ENCODE results near the gene STON1. TPM values are rescaled to one million over a fixed set of nuclear protein-coding genes. Genes with fewer than 3 reads are reported as not detected.
A peak's percentile ranks its signal among the peaks of the same experiment; 100 is the strongest.

The STON1 gene
- total RNA-seq, 1 donor, result 25.0 TPM

DNA sequence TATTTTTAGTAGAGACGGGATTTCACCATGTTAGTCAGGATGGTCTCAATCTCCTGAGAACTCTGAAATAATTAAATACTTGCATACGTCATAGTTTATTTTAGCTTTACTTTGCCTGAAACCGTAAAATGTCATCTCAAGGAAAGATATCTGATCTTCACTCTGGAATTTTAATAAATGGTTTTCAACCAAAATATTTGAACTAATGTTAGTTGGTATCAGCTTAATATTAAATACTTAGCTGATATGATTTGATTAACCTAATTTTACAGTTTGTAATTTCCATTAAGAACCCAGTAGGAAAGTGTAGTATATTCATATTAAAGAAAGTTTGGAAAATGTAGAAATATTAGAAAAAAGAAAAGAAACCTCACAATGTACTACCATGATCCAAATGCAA lies 41.4 kb upstream of the STON1 start:
- H3K4me3 ChIP-seq (ENCODE audit: low read depth, low read length), result no peak overlapping the region
- TF ChIP-seq, protein P1, sequence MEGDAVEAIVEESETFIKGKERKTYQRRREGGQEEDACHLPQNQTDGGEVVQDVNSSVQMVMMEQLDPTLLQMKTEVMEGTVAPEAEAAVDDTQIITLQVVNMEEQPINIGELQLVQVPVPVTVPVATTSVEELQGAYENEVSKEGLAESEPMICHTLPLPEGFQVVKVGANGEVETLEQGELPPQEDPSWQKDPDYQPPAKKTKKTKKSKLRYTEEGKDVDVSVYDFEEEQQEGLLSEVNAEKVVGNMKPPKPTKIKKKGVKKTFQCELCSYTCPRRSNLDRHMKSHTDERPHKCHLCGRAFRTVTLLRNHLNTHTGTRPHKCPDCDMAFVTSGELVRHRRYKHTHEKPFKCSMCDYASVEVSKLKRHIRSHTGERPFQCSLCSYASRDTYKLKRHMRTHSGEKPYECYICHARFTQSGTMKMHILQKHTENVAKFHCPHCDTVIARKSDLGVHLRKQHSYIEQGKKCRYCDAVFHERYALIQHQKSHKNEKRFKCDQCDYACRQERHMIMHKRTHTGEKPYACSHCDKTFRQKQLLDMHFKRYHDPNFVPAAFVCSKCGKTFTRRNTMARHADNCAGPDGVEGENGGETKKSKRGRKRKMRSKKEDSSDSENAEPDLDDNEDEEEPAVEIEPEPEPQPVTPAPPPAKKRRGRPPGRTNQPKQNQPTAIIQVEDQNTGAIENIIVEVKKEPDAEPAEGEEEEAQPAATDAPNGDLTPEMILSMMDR (IDR thresholded peaks at IDR 0.05; ENCODE audit: insufficient read depth, low read depth, low read length), result no peak

DNA sequence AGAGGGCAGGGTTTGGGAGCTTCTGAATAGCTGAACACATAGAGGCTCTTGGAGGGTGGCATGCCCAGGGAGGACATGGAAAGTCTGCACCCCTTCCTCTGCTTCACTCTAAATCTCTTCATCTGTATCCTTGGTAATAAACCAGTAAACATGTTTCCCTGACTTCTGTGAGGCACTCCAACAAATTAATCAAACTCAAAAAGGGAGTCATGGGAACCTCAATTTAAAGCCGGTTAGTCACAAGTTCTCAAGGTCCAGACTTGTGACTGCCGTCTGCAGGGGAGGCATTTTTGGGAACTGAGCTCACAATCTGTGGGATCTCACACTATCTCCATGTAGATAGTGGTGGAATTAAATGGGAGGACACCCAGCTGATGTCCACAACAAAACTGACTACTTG lies 33.1 kb upstream of the STON1 start:
- H3K4me3 ChIP-seq (ENCODE audit: low read depth, low read length), result no peak overlapping the region
- TF ChIP-seq, protein P1 (IDR thresholded peaks at IDR 0.05; ENCODE audit: insufficient read depth, low read depth, low read length), result no peak
- peak; percentile 93 for DNase-seq (ENCODE audit: low read depth)

More for the DNA sequence above, 41.4 kb upstream of the STON1 start:
- DNase-seq (ENCODE audit: low read depth), result no peak

DNA sequence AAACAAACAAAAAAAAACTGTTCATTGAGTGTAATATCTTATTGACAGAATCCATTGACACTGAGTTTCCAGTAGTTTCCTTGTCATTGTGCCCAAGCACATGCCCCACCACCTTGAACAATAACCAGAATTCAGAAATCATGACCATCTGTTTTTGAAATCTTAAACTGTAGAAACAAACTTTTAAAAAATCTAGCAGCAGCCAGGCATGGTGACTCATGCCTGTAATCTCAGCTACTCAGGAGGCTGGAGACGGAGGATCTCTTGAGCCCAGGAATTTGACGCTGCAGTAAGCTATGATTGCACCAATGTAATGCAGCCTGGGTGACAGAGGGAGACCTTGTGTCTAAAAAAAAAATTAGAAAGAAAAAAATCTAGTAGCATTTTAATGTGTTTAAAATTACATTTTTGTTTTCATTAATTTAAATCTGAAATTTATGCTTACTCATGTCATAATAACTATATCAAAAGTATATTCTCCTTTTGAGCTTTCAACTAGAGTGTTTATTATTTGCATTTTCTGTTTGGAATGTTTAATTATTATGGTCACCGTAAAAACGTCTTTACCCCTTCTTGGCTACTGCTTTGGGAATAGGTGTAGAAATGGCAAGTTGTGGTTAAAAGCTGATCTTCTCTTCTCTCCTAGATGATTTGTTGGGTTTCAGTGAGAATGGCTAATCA lies 25.2 kb upstream of the STON1 start:
- DNase-seq (ENCODE audit: low read depth), result peak; percentile 81
- TF ChIP-seq, protein P1 (IDR thresholded peaks at IDR 0.05; ENCODE audit: insufficient read depth, low read depth, low read length), result no peak
- no peak overlapping the region for H3K4me3 ChIP-seq (ENCODE audit: low read depth, low read length)

DNA sequence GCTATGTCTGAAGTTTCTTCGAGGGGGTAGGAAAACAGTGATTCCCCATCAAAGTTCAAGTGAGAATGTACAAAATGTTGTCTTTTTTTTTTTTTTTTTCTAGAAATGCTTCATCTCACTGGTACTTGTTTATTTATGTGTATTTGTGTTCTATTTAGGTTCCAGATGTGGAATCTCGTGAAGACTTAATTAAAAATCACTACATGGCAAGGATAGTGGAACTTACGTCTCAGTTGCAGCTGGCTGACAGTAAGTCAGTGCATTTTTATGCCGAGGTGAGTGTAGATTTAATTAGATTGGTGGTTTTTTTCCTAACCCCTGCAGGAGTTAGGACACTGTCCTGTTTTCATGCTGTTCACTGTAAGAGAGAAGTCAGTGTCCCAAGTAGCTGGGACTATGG lies 22.8 kb upstream of the STON1 start:
- DNase-seq (ENCODE audit: low read depth), result no peak
- no peak overlapping the region for H3K4me3 ChIP-seq (ENCODE audit: low read depth, low read length)
- TF ChIP-seq, protein P1 (IDR thresholded peaks at IDR 0.05; ENCODE audit: insufficient read depth, low read depth, low read length), result no peak

DNA sequence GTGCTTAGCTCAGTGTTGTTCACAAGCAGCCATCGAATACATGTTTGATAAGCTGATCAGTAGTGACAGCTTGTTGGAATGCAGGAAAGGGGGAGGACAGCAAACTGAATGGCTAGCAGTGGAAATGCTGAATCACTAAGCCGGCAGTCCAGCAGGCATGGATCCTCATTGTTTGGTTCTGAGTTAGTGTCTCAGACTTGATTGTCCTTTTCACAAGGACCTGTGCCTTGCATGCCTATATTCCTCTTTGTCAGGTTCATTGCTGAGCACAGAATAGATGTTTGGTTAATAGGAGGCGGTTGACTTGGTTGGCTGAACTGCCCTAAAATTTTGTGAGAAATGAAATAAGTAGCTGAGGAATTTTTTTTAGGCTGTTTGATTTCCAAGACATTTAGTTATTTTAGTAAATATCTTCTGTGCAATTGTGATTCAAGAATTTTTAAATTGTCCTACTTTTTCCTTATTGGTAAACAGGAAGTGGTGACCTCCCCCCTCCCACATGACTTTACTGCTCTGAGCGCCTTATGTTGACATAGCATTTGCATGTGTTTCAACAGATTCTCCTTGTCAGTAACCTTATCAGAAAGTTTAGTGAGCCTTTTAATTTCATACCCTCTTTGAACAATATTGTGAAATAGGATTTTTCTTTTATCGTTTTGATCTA lies 21.4 kb upstream of the STON1 start:
- peak; percentile 94 for DNase-seq (ENCODE audit: low read depth)
- TF ChIP-seq, protein P1 (IDR thresholded peaks at IDR 0.05; ENCODE audit: insufficient read depth, low read depth, low read length), result no peak
- H3K4me3 ChIP-seq (ENCODE audit: low read depth, low read length), result no peak overlapping the region

DNA sequence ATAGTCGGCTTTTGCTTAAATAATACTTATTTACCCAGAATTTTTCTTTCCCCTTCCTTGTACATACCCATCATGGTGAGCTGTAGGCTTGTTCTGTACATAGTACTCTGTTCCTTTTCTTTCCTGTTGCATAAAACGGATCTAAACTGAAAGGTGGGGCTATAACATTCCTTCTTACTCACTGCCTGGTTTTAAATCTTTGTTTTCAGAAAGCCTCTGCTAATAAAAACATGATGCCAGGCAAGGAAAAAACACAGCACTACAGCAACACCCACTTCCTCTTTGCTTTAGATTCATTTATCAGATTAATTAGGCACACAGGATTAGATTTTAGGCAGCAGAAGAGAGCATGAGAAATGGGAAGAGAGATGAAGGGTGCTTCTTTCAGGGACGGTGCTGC lies 19.6 kb upstream of the STON1 start:
- TF ChIP-seq, protein P1 (IDR thresholded peaks at IDR 0.05; ENCODE audit: insufficient read depth, low read depth, low read length), result no peak
- peak; percentile 79 for DNase-seq (ENCODE audit: low read depth)
- H3K4me3 ChIP-seq (ENCODE audit: low read depth, low read length), result no peak overlapping the region

Data from fibroblast of villous mesenchyme (primary cell).